GM18873 (cell line): Measurements from ENCODE around the gene SP140.
"Not testable (repeated sequence)": the region's sequence is repeated elsewhere in the genome, so short reads cannot be mapped to it uniquely, and the experiment has no call there.

ENCODE experiments used
- ATAC-seq: cut with Tn5 transposase; IDR thresholded peaks from one replicate; pipeline ENCODE4 v1.9.1; 2021; ENCODE audit warnings: mild to moderate bottlenecking, moderate library complexity, moderate number of reproducible peaks; ENCODE audit not compliant: unreplicated experiment, low FRiP score

Gene SP140

DNA sequence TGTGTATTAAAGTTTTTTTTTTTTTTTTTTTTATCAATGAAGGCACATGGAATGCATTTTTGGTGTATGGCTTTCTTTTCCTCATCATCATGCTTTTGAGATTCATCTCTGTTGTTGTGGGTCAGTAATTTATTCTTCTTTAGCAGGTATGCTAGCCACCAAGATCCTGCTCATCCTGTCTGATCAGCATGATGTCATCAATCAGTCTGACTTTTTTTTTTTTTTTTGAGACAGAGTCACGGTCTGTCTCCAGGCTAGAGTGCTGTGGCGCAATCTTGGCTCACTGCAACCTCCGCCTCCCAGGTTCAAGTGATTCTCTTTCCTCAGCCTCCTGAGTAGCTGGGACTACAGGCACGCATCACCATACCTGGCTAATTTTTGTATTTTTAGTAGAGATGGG lies 2.7 kb upstream of the SP140 start:
- ATAC-seq, result not testable (repeated sequence)

GRCh38 chr2:230224458-230224857 lies 1.1 kb upstream of the SP140 start:
- no peak for ATAC-seq

- ATAC-seq, result peak; percentile 54
These were observed 565 bp downstream of the SP140 start for GRCh38 chr2:230226051-230226551.

GRCh38 chr2:230227216-230227615 lies 1.7 kb downstream of the SP140 start:
- ATAC-seq, result no peak

GRCh38 chr2:230230087-230230486 lies 4.6 kb downstream of the SP140 start:
- no peak for ATAC-seq

- ATAC-seq, result no peak
These were observed 5.1 kb downstream of the SP140 start for GRCh38 chr2:230230496-230231200.

GRCh38 chr2:230231251-230231650 lies 5.7 kb downstream of the SP140 start:
- no peak for ATAC-seq

DNA sequence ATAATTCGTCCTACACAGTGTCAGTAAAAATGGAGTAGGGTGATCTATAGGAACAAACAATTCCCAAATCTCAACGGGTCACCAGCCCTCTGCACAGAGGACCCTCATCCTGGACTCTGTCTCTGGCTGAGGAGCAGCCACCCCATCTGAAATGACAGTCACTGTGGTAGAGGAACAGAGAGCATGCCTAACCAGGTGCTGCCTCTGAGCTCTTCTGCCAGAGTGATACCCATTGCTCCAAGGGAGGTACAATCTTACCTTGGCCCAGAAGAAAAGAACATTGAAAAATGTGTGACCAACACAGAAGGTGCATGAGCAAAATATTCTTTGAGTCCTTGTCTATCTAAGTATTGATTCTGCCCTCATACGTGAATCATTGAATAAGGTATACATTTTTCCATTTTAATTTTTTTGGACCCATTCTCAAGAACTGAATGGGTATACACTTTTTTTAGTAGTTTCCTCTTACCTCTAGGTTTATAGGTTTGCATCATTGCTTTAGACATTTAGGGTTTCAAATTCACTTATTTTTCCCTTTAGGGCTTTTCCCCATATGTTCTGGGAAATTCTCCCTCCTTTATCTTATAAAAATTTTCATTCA lies 8.7 kb downstream of the SP140 start:
- peak; percentile 52 for ATAC-seq

DNA sequence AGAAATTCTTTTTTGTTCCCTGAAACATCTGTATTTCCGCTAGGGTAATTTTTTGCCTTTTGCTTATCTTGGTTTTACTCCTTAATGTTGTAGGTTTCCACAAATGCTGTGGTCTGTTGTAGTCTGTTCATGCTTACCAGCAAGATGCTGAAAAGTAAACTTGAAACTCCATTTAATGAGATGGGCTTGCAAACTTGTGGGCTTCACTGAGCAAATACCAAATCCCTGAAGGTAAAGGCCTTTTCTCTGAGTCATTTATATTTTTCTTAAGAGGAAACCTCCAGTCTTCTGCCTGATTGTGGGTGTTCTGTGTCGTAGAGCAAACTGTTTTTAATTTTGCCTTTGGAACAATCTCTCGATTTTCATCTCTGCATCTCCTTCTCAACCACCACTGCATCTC lies 9.3 kb downstream of the SP140 start:
- ATAC-seq, result no peak

GRCh38 chr2:230244211-230244610 lies 18.7 kb downstream of the SP140 start:
- no peak for ATAC-seq

GRCh38 chr2:230246206-230246605 lies 20.7 kb downstream of the SP140 start:
- ATAC-seq, result no peak

- no peak for ATAC-seq
These were observed 24.7 kb downstream of the SP140 start for GRCh38 chr2:230250231-230250630.

DNA sequence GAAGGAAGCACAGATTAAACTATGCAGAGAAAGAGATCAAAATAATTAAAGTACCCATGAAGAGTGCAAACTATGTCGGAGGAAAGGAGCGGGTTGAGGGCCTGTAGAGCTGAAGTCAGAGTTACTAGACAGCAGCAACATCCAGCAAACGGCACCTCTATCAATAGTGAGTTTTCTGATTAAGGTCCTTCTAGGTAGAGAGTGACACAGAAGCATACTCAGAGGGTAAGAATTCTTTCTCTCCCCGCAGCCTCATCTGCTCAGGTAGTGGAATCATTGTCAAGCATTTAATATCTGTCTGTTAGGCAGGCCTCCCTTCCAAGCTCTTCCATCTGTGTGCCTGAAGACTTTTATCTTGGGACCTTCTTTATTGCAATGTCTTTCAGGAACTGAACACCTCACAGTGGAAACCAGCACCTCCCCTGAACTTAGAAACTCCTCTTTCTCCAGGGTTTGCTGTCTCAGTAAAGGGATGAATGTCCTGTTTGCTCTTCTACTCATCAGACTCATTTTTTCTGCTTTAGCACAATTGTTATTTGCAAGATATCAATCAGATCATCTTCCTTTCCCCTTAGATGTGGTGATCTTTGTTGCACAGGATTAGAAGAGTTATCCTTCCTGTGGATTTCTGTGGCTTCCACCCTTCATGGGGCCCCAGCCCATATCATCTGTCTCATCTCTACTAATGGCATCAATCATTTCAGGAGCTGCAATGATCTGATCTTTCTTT lies 28.8 kb downstream of the SP140 start:
- no peak for ATAC-seq

GRCh38 chr2:230256733-230257332 lies 31.3 kb downstream of the SP140 start:
- no peak for ATAC-seq

- no peak for ATAC-seq
These were observed 32.9 kb downstream of the SP140 start for GRCh38 chr2:230258483-230258882.

DNA sequence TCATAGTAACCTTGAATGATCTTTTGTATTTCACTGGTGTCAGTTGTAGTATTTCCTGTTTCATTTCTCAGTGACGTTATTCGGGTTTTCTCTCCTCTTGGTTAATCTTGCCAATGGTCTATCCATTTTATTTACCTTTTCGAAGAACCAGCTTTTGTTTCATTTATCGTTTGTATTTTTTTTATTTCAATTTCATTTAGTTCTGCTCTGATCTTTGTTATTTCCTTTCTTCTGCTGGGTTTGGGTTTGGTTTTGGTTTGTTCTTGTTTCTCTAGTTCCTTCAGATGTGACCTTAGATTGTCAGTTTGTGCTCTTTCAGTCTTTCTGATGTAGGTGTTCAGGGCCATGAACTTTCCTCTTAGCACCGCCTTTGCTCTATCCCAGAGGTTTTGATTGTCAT lies 36.7 kb downstream of the SP140 start:
- ATAC-seq, result no peak

- ATAC-seq, result not testable (repeated sequence)
These were observed 39.4 kb downstream of the SP140 start for GRCh38 chr2:230264945-230265344.

DNA sequence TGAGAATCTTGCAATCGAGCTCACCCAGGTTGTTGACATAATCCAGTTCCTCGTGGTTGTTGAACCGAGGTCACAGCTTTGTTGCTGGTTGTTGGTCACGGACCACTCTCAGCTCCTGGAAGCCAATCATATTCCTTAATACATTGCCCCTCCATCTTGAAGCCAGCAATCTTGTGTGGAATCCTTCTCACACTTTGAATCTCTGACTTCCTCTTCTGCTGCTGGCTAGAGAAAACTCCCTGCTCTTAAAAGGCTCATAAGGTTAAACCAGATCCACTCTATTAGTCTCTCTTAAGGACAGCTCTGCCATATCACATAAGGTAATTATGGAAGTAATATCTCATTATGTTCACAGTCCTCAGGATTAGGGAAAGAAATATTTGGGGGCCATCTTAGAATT lies 41.1 kb downstream of the SP140 start:
- ATAC-seq, result no peak

DNA sequence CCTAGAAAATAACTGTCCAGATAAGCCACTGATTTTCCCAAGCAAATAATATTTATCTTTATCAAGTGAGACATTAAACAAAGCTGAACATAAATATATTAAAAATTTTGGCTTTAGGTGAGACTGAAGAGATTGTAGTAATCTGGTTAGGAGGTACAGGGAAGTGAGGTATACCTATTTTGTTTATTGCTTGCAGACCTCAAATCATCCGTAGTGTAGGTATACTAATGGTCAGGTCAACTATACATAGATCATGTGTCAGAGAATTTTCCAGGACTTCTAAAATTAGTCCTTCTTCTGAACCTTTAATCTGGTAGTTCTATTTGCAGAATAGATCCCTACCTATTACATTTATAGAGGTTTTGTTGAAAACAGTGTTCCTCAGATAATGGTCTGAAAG lies 41.5 kb downstream of the SP140 start:
- no peak for ATAC-seq

DNA sequence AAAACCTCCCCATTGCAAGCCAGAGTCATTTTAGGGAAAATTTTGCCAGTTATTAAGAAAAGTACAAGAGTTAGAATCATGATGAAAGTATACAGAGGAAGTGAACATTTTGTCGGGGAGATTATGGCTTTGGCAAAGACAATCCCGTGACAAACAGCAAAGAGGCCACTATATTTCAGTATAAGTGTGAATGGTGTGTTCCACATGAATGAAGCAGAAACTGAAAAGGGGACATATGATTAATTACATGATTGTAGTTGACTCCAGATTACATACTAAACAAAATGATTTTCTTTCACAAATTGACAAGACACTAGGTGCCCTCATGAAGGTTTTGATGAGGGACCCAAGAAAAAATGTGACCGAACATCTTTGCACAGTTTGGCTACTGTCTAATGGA lies 42.0 kb downstream of the SP140 start:
- no peak for ATAC-seq

DNA sequence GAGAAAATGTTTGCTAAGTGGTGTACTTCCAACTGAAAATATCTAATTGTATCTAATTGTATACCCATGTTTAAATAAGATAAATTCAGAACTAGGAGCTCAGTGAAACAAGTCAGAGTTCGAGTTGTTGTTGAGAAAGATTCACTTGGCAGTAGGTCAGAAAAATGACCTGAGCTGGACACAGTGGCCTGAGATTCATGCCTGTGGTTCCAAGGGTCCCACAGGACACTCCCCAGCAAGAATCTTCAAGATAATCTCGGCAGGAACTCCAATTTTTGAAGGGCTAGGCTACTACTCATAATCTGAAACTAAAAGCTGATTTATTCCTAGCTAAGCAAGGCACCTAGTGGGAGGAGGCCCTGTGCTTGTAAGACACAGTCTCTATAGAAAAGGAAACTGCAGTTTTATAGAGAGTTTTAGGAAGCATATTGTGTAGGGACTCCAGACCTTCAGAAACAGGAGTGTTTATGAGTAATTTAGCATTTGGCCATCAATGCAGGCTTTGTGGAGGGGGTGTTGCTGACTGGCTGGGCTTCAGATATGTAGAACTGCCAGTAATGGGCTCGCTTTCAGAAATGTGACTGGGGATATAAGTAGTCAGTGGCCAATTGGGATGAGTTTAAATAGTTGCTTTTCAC lies 43.2 kb downstream of the SP140 start:
- ATAC-seq, result peak; percentile 43
